ENCODE measurements around the gene CHSY1.

The CHSY1 gene

DNA sequence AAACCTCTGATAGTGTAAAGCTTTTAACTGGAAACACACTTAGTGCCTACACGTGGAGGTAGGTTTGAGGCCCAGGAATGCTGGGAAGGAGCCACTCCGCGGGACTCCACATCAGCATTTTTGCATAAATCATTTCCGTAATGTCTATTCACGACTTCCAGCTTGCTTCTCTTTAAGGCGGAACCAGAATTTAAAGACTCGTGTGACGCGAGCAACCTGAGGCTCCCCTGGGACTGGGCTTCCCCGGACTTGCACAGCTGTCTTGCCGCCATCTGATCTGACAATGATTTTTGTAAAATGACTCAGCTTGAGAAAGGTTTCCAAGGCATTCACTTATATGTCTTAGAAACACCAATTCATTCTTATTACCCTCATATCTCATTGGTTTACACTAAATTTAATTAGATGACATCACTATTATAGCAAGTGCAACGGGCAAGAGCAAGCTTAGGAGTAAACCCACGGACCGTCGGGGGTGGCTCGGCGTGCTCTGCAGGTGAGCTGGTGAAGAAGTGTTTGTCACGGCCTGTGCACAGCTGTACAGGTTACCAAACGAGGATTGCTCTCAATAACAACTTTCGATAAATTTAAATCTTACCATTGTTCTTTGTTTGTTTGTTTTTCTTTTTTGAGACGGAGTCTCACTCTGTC lies 95.2 kb downstream of the CHSY1 start:
- Histone ChIP-seq H3K4me3 (ENCODE audit: low read length) (no peak overlapping the region), H2AFZ (ENCODE audit: low read depth, low read length) (no peak overlapping the region), H3K36me3 (ENCODE audit: insufficient read depth, low read length) (no peaks in the 10 kb centered on the region), H3K9me3 (ENCODE audit: low read length) (no peaks in the 10 kb centered on the region), H3K4me1 (ENCODE audit: insufficient read depth, low read length) (no peaks in the 10 kb centered on the region), H3K27me3 (ENCODE audit: insufficient read depth, low read length) (no peaks in the 10 kb centered on the region)

DNA sequence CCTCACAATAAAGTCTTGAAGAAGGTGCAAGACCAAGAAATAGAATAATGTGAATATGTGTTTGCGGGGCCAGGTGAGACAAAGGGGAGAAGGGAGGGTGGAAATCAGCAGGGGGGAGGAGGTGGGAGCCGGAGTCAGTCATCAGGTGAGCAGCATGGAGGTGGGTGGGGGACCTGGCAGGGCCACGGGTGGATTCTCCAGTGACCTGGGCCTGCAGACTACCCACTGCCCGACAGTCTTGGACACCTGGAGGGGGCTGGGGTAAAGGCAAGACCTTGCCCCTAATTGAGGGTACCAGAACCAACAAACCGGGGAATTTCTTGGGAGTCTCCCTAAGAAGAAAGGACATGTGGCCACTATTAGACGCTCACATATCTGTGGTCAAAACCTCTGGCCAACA lies 95.8 kb downstream of the CHSY1 start:
- no peak overlapping the region for H2AFZ ChIP-seq (ENCODE audit: low read depth, low read length)
- no peaks in the 10 kb centered on the region for H3K9me3 ChIP-seq (ENCODE audit: low read length)
- H3K27me3 ChIP-seq (ENCODE audit: insufficient read depth, low read length), result no peaks in the 10 kb centered on the region
- no peaks in the 10 kb centered on the region for H3K4me1 ChIP-seq (ENCODE audit: insufficient read depth, low read length)
- no peaks in the 10 kb centered on the region for H3K36me3 ChIP-seq (ENCODE audit: insufficient read depth, low read length)
- H3K4me3 ChIP-seq (ENCODE audit: low read length), result no peak overlapping the region

DNA sequence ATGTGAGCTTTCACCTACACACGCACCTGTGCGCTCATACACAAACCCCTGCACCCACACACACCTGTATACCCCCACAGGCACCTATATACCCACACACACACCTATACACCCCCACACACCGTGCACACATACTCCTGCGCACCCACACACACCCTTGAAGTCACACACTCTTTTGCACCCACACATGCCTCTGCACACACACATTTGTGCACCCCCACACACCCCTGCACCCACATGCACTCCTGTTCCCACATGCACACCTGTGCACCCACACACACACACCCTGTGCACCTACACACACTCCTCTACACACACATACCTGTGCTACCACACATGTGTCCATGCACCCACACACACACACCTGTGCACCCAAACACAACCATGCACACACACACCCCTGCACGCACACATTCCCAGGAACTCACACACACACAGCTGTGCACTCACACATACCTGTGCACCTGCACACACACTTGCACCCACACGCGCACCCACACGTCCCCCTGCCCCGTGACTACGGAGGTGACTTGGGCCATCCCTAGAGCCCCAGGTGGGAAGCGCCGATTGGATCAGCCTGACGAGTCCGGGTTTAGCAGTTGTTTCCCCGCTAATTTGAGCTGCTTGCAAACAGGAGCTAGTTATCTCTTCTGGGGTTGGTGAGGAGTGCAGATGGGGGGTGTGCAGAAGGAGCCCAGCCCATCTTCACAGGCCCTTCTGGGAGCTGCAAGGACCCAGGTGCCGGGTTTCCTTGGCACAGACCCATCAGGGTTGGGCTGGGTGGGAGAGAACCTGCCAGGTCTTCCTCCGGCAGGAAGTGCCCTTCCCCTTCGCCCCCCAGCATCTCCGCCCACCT lies 97.8 kb downstream of the CHSY1 start:
- H3K27me3 ChIP-seq (ENCODE audit: insufficient read depth, low read length), result no peaks in the 10 kb centered on the region
- H3K4me1 ChIP-seq (ENCODE audit: insufficient read depth, low read length), result no peaks in the 10 kb centered on the region
- no peak overlapping the region for H3K4me3 ChIP-seq (ENCODE audit: low read length)
- no peak overlapping the region for H2AFZ ChIP-seq (ENCODE audit: low read depth, low read length)
- H3K36me3 ChIP-seq (ENCODE audit: insufficient read depth, low read length), result no peaks in the 10 kb centered on the region
- H3K9me3 ChIP-seq (ENCODE audit: low read length), result no peaks in the 10 kb centered on the region

DNA sequence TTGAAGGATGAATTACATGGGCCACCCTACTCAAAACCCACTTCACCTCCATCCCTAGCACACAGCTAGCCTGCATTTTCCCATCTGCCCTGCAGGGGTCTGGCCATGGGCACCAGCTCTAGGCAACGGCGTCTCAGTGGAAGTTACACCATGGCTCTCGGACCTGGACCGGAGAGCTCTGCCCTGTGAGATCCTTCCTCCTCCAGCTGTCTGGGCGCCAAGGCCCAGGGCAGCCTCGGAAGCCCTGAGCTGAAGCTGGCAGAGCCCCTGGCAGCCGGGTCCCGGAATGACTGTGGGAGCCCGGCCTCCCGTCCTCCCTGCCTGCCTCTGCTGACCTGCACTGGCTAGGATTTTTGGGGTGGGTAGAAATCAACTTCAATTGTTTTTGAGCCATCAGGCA lies 98.9 kb downstream of the CHSY1 start:
- Histone ChIP-seq H3K36me3 (ENCODE audit: insufficient read depth, low read length) (no peaks in the 10 kb centered on the region), H3K4me1 (ENCODE audit: insufficient read depth, low read length) (no peaks in the 10 kb centered on the region), H3K4me3 (ENCODE audit: low read length) (no peak overlapping the region), H2AFZ (ENCODE audit: low read depth, low read length) (no peak overlapping the region), H3K27me3 (ENCODE audit: insufficient read depth, low read length) (no peaks in the 10 kb centered on the region), H3K9me3 (ENCODE audit: low read length) (no peaks in the 10 kb centered on the region)

DNA sequence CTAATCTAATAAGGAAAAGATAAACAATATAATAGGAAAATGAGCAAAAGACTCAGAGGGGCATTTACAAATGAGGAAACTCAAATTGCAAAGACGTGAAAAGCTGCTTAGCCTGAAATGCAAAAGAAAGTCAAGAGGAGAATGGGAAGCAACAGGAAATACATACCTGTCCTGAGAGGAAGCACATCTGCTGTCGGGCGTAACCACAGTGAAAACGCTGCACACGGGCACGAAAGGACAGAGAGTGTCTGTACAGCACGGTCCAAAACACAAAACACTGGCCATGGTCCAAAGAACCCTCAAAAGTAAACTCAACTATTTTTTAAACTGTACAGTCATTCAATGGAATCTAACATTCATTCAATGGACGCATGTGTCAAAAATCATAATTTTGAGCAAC lies 100.6 kb downstream of the CHSY1 start:
- H2AFZ ChIP-seq (ENCODE audit: low read depth, low read length), result no peak overlapping the region
- H3K36me3 ChIP-seq (ENCODE audit: insufficient read depth, low read length), result no peaks in the 10 kb centered on the region
- H3K4me3 ChIP-seq (ENCODE audit: low read length), result no peak overlapping the region
- no peaks in the 10 kb centered on the region for H3K4me1 ChIP-seq (ENCODE audit: insufficient read depth, low read length)
- no peaks in the 10 kb centered on the region for H3K27me3 ChIP-seq (ENCODE audit: insufficient read depth, low read length)
- H3K9me3 ChIP-seq (ENCODE audit: low read length), result no peaks in the 10 kb centered on the region

DNA sequence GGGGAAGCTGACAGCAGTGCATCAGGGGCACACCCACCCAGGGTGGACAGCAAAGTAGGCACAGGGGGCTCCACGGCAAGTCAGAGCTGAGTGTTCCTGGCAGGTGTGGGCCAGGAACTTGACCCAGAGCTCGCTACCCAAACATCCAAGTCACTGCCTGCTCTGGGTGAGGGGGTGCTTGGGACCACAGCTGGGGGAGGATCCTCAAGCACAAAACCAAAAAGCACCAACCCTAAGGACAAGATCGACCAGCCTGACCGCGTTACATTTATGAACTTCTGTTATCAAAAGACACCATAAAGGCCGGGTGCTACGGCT lies 101.2 kb downstream of the CHSY1 start:
- Histone ChIP-seq H3K4me1 (ENCODE audit: insufficient read depth, low read length) (no peaks in the 10 kb centered on the region), H3K36me3 (ENCODE audit: insufficient read depth, low read length) (no peaks in the 10 kb centered on the region), H3K9me3 (ENCODE audit: low read length) (no peaks in the 10 kb centered on the region), H2AFZ (ENCODE audit: low read depth, low read length) (no peak overlapping the region), H3K4me3 (ENCODE audit: low read length) (no peak overlapping the region), H3K27me3 (ENCODE audit: insufficient read depth, low read length) (no peaks in the 10 kb centered on the region)

DNA sequence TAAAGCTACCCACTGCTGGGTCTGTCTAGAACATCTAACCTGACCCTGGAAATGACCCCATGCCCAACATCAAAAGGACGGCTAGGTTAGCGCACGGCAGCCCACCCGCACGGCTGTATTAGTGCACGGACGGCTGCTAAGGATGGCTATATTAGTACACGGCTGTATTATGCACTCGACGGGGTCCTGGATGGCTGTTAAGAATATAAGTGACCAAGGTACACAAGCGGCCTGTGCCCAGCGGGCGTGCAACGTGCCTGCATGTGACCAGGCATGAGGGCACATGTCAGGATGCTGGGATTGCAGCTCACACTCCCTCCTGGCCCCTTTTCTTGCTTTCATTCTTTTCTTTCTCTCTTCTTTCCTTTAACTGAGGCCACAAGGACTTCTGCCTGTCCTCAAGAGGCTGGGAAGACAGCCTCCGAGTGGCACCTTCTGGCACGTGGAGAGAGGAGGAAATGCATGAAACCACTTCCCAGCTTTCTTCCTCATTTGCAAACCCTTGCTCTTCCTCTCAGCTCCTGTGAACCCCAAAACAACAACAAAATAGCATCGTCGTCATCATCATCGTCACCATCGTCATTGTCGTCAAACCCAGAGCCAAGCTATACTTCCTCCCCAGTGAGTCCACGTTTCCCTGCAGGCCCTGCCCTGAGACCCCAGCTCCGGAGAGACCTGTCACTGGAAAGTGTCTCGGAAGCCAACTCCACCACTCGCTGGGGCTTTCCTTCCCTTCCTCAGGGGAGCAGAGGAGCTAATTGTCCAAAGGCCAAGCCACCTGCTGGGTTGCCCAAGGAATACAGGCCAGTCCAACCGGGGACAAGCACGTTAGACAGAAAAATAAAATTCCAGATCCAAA lies 101.8 kb downstream of the CHSY1 start:
- Histone ChIP-seq H3K27me3 (ENCODE audit: insufficient read depth, low read length) (no peaks in the 10 kb centered on the region), H3K9me3 (ENCODE audit: low read length) (no peaks in the 10 kb centered on the region), H2AFZ (ENCODE audit: low read depth, low read length) (no peak overlapping the region), H3K4me3 (ENCODE audit: low read length) (no peak overlapping the region), H3K36me3 (ENCODE audit: insufficient read depth, low read length) (no peaks in the 10 kb centered on the region), H3K4me1 (ENCODE audit: insufficient read depth, low read length) (no peaks in the 10 kb centered on the region)

DNA sequence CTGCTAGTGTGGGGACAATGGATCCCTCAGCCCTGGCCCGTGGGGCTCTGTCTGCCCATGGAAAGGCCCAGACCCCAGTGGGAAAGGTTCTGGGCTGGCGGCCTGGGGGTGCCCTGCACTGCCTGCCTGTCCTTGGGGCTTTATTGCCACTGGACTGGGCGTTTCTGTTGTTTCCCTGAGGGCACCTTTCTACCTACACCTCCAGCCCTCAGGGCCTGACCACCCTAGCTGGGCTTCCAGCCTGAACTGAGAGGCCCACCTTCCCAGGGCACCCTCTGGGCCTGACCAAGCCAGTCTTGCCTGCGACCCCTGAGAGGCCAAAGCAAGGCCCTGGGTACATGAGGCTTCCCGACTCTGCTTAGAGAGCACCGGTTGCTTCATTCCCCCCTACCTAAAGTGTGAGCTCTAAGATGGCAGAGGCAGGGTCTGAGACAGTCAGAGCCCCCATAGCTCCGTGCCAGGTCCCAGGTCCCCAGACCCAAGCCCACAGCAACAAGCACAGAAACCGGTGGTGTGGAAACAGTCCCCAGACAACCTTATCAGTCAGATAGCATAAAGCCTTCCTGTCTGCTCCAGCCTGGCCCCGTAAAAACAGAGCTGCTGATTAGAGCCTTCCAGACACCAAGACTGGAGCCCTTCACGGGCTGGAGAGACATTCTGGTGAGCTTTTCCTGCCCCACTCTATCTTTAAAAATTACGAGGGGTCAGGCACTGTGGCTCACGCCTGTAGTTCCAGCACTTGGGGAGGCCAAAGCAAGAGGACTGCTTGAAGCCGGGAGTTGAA lies 102.8 kb downstream of the CHSY1 start:
- no peaks in the 10 kb centered on the region for H3K36me3 ChIP-seq (ENCODE audit: insufficient read depth, low read length)
- no peaks in the 10 kb centered on the region for H3K9me3 ChIP-seq (ENCODE audit: low read length)
- no peaks in the 10 kb centered on the region for H3K4me1 ChIP-seq (ENCODE audit: insufficient read depth, low read length)
- no peak overlapping the region for H3K4me3 ChIP-seq (ENCODE audit: low read length)
- H3K27me3 ChIP-seq (ENCODE audit: insufficient read depth, low read length), result no peaks in the 10 kb centered on the region
- no peak overlapping the region for H2AFZ ChIP-seq (ENCODE audit: low read depth, low read length)

DNA sequence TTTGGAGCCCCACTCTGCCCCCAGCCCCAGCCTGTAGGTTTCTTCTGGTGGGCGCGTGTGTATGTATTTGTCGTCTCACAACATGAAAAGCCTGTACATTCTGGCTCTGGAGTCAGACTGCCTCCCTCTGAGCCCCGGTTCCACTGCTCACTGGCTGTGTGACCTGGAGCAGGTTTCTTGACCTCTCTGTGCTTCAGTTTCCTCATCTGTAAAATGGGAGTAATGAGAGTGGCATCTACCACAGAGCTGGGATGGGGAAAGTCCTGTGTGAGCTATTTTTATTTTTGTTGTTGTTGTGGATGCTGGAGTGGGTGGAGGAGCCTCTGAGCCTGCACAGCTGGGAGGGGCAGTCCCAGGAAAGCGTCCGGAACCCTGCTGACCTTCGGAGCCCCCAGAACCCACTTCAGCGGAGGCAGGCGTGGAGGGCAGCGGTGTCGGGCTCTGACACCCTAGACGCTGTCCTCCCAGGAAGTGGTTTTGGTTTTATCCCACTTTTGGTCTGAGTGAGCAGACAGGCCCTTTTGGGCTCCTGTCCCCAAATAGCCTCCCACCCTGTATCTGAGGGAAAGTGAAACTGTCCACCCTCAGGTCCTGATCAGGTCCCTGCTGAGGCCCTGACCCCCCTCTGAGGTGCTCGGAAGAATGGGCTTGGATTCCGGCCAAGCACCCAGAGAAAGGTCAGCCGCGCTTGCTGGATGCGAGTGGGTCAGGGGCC lies 103.5 kb downstream of the CHSY1 start:
- Histone ChIP-seq H3K4me3 (ENCODE audit: low read length) (no peak overlapping the region), H3K27me3 (ENCODE audit: insufficient read depth, low read length) (no peaks in the 10 kb centered on the region), H3K9me3 (ENCODE audit: low read length) (no peaks in the 10 kb centered on the region), H2AFZ (ENCODE audit: low read depth, low read length) (no peak overlapping the region), H3K4me1 (ENCODE audit: insufficient read depth, low read length) (no peaks in the 10 kb centered on the region), H3K36me3 (ENCODE audit: insufficient read depth, low read length) (no peaks in the 10 kb centered on the region)

DNA sequence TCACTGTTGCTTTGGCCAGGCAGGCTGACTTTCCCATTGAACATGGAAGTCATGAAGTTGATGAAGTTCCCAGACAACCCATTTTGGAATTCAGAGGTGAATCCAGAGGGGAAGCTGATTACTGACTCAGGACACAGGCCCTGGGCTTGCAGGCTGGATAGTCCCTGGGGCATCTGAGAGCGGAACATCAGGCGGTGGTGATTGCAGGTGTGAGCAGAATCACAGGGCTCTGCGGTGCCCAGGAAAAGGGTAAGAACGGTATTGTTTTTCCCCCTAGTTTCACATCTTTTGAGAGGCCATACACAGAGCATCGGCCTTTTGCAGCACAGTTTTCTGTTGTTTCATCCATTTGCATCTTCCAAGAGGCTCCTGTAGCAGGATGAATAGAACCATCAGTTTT lies 104.7 kb downstream of the CHSY1 start:
- H3K36me3 ChIP-seq (ENCODE audit: insufficient read depth, low read length), result no peaks in the 10 kb centered on the region
- no peak overlapping the region for H2AFZ ChIP-seq (ENCODE audit: low read depth, low read length)
- no peaks in the 10 kb centered on the region for H3K4me1 ChIP-seq (ENCODE audit: insufficient read depth, low read length)
- no peak overlapping the region for H3K4me3 ChIP-seq (ENCODE audit: low read length)
- no peaks in the 10 kb centered on the region for H3K9me3 ChIP-seq (ENCODE audit: low read length)
- H3K27me3 ChIP-seq (ENCODE audit: insufficient read depth, low read length), result no peaks in the 10 kb centered on the region

DNA sequence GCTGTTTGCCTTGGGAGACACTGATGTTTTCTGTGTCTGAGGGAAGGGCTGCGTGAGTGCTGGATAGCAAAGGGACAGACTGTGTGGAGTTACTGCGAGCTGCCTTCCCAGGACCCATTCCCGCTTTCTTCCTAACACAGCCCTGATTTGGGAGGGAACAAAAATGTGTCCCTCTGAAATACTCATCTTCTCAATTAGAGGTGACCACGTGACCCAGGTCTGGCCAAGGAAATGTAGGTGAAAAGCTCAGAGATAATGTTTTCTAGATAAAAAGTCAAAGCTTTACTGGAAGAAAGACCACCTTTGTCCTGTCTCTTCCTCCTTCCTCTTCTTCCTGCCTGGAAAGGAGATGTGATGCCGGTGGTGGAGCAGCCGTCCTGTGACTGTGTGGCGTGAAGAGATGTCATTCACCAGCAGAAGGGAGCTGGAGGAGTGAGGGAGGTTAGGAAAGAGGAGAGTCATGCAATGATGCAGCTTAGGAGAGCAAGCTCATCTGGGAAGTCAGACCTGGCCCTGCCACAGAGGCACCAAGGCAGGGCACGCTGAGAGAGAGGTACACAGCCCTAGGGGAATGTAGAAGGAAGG lies 105.6 kb downstream of the CHSY1 start:
- no peaks in the 10 kb centered on the region for H3K4me1 ChIP-seq (ENCODE audit: insufficient read depth, low read length)
- no peak overlapping the region for H2AFZ ChIP-seq (ENCODE audit: low read depth, low read length)
- H3K9me3 ChIP-seq (ENCODE audit: low read length), result no peaks in the 10 kb centered on the region
- H3K27me3 ChIP-seq (ENCODE audit: insufficient read depth, low read length), result no peaks in the 10 kb centered on the region
- H3K4me3 ChIP-seq (ENCODE audit: low read length), result no peak overlapping the region
- no peaks in the 10 kb centered on the region for H3K36me3 ChIP-seq (ENCODE audit: insufficient read depth, low read length)

DNA sequence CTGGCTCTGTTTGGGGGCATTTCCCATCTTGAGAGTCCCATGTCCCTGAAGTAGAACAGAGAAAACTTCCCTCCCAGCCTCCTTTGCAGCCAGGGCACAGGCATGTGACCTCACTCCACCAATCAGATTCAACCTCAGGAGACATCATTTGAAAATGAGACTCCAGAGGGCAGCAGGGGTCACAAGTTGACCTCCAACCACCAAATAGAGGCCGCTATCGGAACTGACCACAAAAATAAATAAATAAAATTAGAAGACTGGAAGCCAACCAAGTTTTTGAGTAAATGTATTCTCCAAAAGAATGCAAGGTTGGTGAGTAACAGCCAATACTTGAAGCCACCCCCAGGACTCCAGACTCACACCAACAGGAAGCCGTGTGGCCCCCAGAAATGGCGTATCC lies 106.5 kb downstream of the CHSY1 start:
- Histone ChIP-seq H3K9me3 (ENCODE audit: low read length) (no peaks in the 10 kb centered on the region), H3K36me3 (ENCODE audit: insufficient read depth, low read length) (no peaks in the 10 kb centered on the region), H3K4me1 (ENCODE audit: insufficient read depth, low read length) (no peaks in the 10 kb centered on the region), H3K27me3 (ENCODE audit: insufficient read depth, low read length) (no peaks in the 10 kb centered on the region), H3K4me3 (ENCODE audit: low read length) (no peak overlapping the region), H2AFZ (ENCODE audit: low read depth, low read length) (no peak overlapping the region)
